ENCODE measurements around the gene SSU72.
"Not testable (repeated sequence)": the region's sequence is repeated elsewhere in the genome, so short reads cannot be mapped to it uniquely, and the experiment has no call there.

SSU72 gene

GRCh38 chr1:1527092-1527816, 47.4 kb downstream of the SSU72 start:
- DNase-seq (ENCODE audit: low read depth): no peak

GRCh38 chr1:1526476-1526875, 48.2 kb downstream of the SSU72 start:
- DNase-seq (ENCODE audit: low read depth): not testable (repeated sequence)

- DNase-seq (ENCODE audit: low read depth): not testable (repeated sequence)
Observed at GRCh38 chr1:1524750-1525383, 49.8 kb downstream of the SSU72 start.

GRCh38 chr1:1523651-1524050, 51.0 kb downstream of the SSU72 start:
- DNase-seq (ENCODE audit: low read depth): not testable (repeated sequence)

- not testable (repeated sequence) for DNase-seq (ENCODE audit: low read depth)
Observed at GRCh38 chr1:1523226-1523625, 51.4 kb downstream of the SSU72 start.

DNA sequence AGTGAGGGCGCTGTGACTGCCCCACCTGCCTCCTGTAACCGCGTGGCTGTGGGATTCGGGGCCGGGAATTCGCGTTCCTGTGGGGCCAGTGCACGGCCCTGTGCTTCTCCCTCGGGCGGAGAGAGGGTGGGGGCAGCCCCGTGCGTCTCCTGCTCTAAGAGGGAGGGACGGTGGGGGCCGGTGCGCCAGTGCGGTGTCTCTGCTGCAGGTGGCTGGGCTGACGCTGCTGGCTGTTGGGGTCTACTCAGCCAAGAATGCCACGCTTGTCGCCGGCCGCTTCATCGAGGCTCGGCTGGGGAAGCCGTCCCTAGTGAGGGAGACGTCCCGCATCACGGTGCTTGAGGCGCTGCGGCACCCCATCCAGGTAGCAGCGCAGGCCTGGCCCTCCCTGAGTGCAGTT, 52.1 kb downstream of the SSU72 start:
- not testable (repeated sequence) for DNase-seq (ENCODE audit: low read depth)

DNA sequence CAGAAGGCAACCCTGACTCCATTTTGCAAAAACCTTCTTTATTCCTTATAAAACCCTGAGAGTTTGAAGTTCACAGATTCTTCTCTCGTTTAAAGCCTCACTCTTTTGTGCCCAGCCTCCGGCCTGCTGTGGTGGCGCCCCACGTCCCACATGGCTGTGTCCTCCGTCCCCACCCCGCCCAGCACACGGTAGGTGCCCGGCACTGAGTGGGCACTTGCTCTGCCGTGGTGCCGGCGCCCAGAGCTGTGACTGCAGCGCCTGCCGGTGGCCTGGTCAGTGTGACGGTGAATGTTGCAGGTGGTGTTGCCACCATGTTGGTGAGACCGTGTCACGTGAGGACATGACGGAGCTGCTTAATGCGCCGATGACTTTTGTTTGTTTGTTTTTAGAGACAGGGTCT, 53.3 kb downstream of the SSU72 start:
- no peak for DNase-seq (ENCODE audit: low read depth)

GRCh38 chr1:1519805-1520505, 54.7 kb downstream of the SSU72 start:
- DNase-seq (ENCODE audit: low read depth): not testable (repeated sequence)

- not testable (repeated sequence) for DNase-seq (ENCODE audit: low read depth)
Observed at GRCh38 chr1:1518621-1519007, 56.0 kb downstream of the SSU72 start.

DNA sequence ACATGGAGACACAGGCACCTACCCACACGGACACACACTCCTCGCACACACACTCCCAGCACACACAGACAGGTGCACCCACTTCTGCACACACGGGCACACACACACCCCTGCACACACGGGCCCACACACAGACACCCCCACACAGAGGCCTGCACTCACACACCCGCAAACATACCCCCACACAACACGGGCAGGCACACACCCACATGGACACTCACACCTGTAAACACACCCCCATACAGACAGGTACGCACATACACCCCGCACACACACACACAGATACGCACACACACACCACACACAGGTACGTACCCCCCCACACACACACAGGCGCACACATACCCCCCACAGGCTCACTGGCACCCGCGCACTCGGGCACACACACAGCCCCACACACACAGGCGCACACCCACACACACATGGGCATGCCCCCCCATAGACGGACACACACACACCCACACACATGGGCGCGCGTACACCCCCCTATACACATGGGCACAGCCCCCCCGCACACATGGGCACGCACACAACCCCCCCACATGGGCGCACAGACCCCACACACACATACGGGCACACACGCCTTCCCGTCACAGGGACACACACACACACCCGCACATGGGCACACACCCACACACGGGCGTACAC, 56.6 kb downstream of the SSU72 start:
- DNase-seq (ENCODE audit: low read depth): no peak

DNA sequence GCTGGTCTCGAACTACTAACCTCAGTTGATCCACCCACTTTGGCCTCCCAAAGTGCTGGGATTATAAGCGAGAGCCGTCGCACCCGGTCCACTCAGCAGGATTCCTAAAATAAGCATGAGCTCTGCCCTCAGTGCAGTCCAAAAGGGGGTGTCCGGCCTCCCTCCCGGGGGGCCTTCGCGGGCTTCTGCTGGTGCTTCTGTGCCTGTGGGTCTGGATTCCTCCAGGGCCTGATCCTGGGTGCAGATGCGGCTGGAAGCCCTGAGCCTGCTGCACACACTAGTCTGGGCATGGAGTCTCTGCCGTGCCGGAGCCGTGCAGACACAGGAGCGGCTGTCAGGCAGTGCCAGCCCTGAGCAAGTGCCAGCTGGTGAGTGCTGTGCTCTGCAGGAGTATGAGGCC, 57.7 kb downstream of the SSU72 start:
- DNase-seq (ENCODE audit: low read depth): not testable (repeated sequence)

DNA sequence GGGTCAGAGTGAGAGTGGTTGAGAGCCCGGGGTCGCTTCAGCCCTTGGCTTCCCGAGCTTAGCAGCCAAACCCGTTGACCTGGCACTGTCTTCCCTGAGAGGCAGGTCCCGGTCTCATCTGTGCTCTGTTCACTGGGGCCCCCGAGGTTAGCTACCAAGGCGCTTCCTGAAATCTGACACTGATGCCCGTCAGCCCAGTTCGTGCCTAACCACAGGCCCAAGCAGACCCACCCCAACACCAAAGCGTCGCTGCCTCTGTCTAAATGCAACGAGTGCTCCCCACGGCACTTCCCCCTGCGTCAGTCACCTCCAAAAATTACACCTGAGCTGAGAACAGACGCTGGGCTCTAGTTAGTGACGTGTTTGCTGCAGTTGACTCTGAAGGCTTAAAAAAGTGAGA, 60.3 kb downstream of the SSU72 start:
- not testable (repeated sequence) for DNase-seq (ENCODE audit: low read depth)

GRCh38 chr1:1513675-1514074, 61.0 kb downstream of the SSU72 start:
- not testable (repeated sequence) for DNase-seq (ENCODE audit: low read depth)

GRCh38 chr1:1512425-1512824, 62.2 kb downstream of the SSU72 start:
- not testable (repeated sequence) for DNase-seq (ENCODE audit: low read depth)

- DNase-seq (ENCODE audit: low read depth): peak; percentile 79
Observed at GRCh38 chr1:1511533-1512285, 63.0 kb downstream of the SSU72 start, which contains the start of gene ATAD3A. Gene ATAD3A (plus strand): TSS chr1:1512162. CDS start chr1:1512269, 107 bp downstream.

DNA sequence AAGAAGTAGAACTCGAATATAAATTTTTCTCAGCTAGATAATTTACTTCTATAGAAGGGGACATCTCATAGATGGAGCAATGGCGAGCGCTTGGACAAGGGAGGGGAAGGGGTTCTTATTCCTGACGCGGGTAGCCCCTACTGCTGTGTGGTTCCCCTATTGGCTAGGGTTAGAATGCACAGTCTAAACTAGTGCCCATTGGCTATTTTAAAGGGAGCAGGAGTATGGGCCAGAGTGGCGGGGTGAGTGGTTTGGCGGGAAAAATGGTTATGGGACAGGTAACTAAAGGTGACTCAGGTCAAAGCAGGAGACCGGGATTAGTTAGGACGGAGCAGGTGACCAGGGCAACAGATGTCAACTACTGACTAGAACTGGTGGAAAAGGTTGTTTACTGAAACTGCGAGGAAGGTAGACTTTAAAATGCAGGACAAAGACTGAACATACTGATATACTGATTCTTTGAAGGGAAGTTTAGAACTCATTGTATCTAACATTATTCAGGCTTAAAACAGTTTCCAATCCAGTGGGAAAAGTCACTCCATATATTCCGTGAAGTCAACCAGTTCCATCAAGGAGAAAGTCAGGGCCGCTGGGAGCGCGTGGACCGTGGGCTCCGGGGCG, 63.6 kb downstream of the SSU72 start:
- DNase-seq (ENCODE audit: low read depth): no peak

DNA sequence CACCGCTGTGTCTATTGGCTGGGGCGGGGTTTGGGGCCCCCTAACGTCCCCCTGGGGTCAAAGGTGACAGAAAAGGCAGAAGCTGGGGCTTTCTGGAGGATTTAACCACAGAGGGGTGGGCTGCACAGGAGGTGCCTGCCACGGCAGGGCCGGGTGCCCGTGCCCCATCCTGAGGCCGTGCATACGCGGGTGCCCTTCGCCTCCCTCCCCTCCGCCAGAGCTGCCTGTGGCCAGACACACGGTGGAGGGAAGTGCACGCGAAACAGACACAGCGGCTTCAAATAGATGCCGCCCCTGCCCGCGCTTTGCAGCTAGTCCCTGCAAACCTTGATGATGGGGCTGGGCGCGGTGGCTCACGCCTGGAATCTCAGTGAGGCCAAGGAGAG, 65.2 kb downstream of the SSU72 start:
- not testable (repeated sequence) for DNase-seq (ENCODE audit: low read depth)

GRCh38 chr1:1508775-1509464, 65.7 kb downstream of the SSU72 start:
- not testable (repeated sequence) for DNase-seq (ENCODE audit: low read depth)

DNA sequence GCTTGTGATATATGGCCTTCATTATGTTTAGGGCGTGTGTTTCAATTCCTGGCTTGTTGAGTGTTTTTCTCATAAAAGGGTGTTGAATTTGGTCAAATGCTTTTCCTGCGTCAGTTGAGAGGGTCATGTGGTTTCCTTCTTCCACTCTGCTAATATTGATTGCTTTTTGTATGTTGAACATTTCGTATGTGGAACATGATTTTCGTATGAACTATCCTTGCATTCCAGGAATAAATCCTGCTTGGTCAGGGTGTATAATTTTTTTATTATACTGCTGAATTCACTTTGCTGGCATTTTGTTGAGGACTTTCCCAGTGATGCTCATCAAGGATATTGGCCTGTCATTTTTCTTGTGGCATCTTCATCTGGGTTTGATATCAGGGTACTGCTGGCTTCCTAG, 67.4 kb downstream of the SSU72 start:
- no peak for DNase-seq (ENCODE audit: low read depth)

DNA sequence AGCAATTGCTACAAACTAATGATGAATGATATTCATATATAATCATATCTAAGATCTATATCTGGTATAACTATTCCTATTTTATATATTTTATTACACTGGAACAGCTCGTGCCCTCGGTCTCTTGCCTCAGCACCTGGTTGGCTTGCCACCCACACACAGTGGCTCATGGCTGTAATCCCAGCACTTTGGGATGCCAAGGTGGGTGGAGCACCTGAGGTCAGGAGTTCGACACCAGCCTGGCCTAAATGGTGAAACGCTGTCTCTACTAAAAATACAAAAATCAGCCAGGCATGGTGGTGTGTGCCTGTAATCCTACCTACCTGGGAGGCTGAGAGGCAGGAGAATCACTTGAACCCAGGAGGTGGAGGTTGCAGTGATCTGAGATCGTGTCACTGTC, 68.9 kb downstream of the SSU72 start:
- not testable (repeated sequence) for DNase-seq (ENCODE audit: low read depth)

GRCh38 chr1:1505366-1505798, 69.3 kb downstream of the SSU72 start:
- DNase-seq (ENCODE audit: low read depth): not testable (repeated sequence)

Data from non-pigmented ciliary epithelial cell (primary cell).